GM19240 (cell line): ENCODE data around the gene AGBL3.

Experiments used
- DNase-seq: peaks from one replicate; pipeline ENCODE4 v3.0.0; 2011; ENCODE audit warnings: low spot score; ENCODE audit not compliant: insufficient read length

The AGBL3 gene

DNA sequence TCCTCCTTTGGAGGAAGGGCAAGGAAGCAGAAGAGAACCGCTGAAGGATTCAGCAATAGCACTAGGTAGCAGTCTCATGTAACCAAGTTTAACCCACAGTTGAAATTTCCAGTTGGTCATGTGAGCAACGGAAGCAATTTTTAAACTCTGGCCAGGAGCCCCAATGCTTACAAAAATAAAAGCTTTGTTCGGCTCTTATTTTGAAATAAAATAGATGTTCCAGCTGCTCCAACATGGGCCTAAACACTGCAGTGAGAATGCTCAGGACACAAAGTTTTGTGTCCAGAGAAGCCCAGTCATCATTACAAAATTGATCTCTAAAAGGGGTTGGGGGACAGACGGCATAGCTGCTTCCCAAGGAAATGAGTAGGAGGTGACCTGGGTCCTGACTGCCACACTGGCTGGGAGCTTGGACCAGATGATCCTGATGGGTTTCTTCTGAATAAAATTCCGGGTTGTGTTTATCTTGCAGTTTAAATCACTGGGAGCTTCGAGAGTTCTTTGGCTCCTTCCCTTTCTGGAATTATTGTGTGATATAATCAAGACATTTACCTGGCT lies 161.1 kb downstream of the AGBL3 start:
- no peak for DNase-seq

DNA sequence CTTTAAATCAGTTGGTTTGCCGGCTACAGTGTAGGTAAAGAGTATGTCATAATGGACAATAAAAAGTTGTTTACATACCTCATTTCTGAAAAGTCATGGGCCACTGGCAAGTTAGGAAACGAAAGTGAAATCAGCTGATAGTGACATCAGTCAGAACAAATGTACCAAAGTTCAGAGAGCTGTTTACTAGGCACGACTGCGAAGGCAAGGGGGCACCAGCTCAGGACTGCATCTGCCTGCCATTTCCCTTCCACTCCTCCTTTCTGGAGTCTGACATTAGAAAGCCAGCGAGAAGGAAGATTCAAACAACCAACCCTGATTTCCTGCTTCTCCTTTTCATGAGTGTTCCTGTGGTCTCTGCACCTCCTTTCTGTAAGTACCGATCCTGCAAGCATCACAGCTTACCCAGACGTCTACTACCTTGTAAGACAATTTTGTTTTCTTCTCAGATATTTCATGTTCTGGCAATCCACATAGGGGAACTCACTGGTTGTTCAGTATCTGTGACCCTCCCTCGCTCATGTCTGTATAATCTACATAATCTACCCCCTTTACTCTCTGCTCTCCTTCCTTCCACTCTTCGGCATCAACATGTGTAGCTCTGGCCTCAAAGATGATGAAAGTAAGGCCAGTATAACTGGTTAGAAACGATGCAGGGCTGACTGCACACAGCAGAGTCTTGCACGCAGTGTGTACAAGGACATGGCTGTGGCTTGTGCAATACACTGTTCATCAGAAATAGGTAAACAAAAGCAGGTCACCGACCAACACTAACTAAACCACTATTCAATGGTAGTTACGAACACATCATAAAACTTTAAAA lies 161.8 kb downstream of the AGBL3 start, which contains the start of gene TMEM140:
TMEM140 (plus strand) TSS at position 174 of the 823 bp plus-strand sequence. CDS start 16,370 bp downstream, outside the sequence.
- no peak for DNase-seq

DNA sequence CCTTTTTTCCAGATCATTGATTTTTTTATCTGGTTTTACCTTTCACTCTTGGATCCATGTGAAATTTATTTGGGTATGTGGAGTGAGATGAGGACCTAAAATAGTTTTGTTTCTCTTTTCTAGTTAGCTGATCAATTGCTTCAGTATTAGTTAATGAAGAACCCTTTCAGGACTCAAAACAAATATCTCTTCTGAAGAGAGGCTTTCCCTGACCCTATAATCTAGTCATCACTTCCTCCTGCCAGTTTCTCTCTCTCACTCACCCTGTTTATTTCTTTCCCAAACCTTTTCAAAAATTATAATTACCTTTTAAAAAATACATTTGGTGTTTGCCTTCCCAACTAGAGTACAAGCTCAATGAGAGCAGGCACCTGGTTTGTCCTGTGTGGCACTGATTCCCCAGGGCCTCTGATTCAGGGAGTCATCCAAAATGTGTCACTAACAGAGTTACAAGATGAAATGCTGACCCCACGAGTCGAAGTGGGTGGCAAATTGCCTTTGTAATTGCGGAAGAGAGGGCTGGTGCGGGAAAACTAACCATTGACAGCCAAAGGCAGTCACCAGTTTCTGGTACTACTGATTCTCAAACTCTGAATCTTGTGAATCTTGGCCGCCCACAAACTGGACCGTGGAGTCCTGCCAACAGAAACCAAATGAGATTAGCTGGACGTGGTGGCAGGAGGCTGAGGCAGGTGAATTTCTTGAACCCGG lies 163.9 kb downstream of the AGBL3 start:
- no peak for DNase-seq

DNA sequence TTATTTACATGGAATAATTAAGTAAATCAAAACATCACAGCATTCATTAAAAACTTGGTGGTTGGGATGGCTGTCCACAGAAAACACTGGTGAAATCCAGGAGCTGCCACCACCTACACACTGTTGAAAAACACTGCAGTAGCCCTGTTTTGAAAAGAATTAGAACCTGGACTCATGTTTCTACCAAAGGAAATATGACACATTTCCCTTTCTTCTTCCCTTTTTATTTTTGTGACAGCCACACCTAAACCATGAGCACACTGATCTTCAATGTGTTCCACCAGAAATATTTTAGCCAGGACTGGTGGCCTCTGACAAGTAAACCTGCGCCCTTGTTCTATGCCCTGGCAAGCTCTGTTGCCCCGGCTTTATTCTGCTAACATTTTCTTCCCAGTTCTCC lies 164.8 kb downstream of the AGBL3 start:
- DNase-seq: no peak

GRCh38 chr7:135151533-135151932 lies 165.2 kb downstream of the AGBL3 start:
- no peak for DNase-seq

DNA sequence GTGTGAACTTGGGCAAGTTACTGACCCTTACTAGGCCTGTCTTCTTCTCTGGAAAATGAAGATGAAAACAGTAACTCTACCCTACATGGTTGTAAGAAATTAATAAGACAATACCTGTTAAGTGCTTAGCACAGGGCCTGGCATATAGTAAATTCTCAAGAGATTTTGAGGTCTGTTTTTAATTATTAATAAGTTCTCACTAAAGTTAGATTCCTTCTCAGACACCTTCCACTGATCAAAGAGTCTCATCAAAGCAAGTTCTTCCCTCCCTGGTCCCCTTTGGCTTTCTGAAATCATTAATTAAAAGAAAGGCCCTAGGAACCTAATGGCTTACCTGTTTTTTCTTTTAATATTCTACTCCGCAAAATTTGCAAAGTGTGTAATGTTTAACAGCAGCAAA lies 166.1 kb downstream of the AGBL3 start:
- no peak for DNase-seq

DNA sequence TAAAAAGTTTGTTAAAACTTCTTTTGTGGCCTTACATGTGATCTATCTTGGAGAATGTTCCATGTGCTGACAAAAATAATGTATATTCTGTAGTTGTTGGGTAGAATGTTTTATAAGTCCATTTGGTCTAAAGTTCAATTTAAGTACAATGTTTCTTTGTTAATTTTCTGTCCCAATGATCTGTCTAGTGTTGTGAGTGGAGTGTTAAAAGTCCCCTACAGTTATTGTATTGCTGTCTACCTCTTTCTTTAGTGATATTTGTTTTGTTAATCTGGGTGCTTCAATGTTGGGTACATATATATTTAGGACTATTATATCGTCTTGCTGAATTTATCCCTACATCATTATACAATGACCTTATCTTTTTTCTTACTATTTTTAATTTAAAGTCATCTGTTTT lies 168.4 kb downstream of the AGBL3 start:
- no peak for DNase-seq

DNA sequence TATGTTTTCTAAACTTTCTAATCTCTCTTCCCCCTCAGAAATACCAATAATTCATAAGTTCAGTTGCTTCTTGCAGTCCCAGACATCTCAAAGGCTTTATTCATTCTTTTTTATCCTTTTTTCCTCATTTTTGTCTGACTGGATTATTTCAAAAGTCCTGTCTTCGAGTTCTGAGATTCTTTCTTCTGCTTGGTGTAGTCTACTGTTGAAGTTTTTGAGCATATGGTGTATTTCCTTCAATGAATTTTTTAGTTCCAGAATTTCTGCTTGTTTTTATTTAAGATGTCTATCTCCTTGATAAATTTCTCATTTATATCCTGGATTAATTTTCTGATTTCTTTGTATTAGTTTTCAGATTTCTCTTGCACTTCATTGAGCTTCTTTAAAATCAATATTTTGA lies 170.0 kb downstream of the AGBL3 start:
- DNase-seq: no peak

GRCh38 chr7:135158141-135158655 lies 171.9 kb downstream of the AGBL3 start:
- DNase-seq: no peak

GRCh38 chr7:135158874-135159273 lies 172.6 kb downstream of the AGBL3 start:
- DNase-seq: no peak

GRCh38 chr7:135159359-135160085 lies 173.2 kb downstream of the AGBL3 start:
- DNase-seq: no peak

- no peak for DNase-seq
These were observed 174.0 kb downstream of the AGBL3 start for GRCh38 chr7:135160098-135160857.

- DNase-seq: no peak
These were observed 174.7 kb downstream of the AGBL3 start for GRCh38 chr7:135160858-135161653.

DNA sequence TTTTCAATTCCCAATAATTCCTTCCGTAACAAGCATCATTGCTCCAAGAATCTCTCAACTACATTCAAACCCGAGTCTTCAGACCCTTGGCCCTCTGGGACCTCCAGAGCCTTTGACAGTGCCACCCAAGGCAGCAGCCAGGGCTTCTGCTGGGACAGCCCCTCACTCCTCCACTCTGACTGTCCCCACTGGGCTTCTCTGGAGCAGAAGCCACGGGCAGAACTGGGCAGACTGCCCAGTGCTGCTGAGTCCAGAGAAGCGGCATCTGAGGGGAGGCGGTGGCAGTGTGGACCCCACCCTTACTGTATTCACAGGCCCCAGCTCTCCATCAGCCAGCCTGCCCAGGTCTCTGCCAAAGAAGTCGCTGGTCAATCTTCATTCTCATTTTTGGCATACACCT lies 175.4 kb downstream of the AGBL3 start:
- DNase-seq: no peak

DNA sequence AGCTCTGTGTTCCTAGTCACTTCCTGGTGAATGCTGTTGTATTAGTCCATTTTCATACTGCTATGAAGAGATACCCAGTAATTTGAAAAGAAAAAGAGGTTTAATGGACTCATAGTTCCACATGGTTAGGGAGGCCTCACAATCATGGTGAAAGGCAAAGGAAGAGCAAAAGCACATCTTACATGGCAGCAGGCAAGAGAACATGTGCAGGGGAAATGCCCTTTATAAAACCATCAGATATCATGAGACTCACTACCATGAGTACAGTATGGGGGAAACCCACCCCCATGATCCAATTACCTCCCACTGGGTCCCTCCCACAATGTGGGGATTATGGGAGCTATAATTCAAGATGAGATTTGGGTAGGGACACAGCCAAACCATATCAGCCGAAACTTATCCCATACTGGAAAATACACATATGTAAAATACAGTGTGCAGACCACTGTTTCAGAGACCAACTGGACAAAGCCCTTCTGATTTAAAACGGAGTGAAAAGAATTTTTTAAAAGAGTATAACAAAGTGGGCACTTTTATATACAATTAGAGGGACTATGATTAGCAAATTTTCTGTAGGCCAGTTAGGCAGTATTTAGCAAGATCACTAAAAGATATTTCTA lies 176.2 kb downstream of the AGBL3 start:
- no peak for DNase-seq

- no peak for DNase-seq
These were observed 178.2 kb downstream of the AGBL3 start for GRCh38 chr7:135164357-135165061.

- DNase-seq: no peak
These were observed 179.6 kb downstream of the AGBL3 start for GRCh38 chr7:135165862-135166261.

- no peak for DNase-seq
These were observed 180.2 kb downstream of the AGBL3 start for GRCh38 chr7:135166338-135166990.
